ENCODE results near the gene EME1. TPM values are rescaled to one million over a fixed set of nuclear protein-coding genes. Genes with fewer than 3 reads are reported as not detected.

EME1 gene
- total RNA-seq, 1 donor from 2014 or later, result 3.6 TPM

GRCh38 chr17:50375858-50376538 lies 3.0 kb downstream of the EME1 start:
- intact Hi-C loops (cut with micrococcal nuclease), result no loop called here
- Mint-ChIP-seq H3K9me3 (no peaks in the 10 kb centered on the region), H3K27ac (no peak overlapping the region), H3K4me3 (no peak overlapping the region), H3K4me1 (peaks cover 20% of the 10 kb centered on the region), H3K27me3 (no peaks in the 10 kb centered on the region), H3K36me3 (ENCODE audit: low read depth) (peaks cover 29% of the 10 kb centered on the region)
- ATAC-seq (ENCODE audit: low read depth) (no peak), DNase-seq (no peak)
- TF ChIP-seq CTCF (IDR thresholded peaks at IDR 0.05), result no peak
- ChIA-PET CTCF (interaction anchor here (1.4 kb wide), 1 partner anchor 21 kb away, joined by 3 read pairs; the partner anchor contains the start of gene LRRC59), POLR2A (no interaction called here)

- CTCF ChIA-PET, result interaction anchor here (1.0 kb wide), 1 partner anchor 18 kb away, joined by 3 read pairs; no protein-coding TSS in a partner anchor
These were observed 6.5 kb downstream of the EME1 start for GRCh38 chr17:50379351-50380132.

GRCh38 chr17:50380369-50381259 lies 7.6 kb downstream of the EME1 start:
- DNase-seq (no peak), ATAC-seq (ENCODE audit: low read depth) (no peak)
- Mint-ChIP-seq H3K36me3 (ENCODE audit: low read depth) (peaks cover 60% of the 10 kb centered on the region), H3K27ac (no peak overlapping the region), H3K4me1 (no peaks in the 10 kb centered on the region), H3K27me3 (no peaks in the 10 kb centered on the region), H3K9me3 (no peaks in the 10 kb centered on the region), H3K4me3 (no peak overlapping the region)
- ChIA-PET CTCF (interaction anchor here (1.0 to 1.5 kb wide), 2 partner anchors 16 to 19 kb away, joined by 3 to 5 read pairs; partner anchors contain the start of gene LRRC59), POLR2A (interaction anchor here (0.8 kb wide), 1 partner anchor 16 kb away, joined by 3 read pairs; the partner anchor contains the start of gene LRRC59)
- intact Hi-C loops (cut with micrococcal nuclease), result no loop called here
- TF ChIP-seq CTCF (IDR thresholded peaks at IDR 0.05), result no peak

More at GRCh38 chr17:50379351-50380132, 6.5 kb downstream of the EME1 start:
- TF ChIP-seq CTCF (IDR thresholded peaks at IDR 0.05), result no peak
- Mint-ChIP-seq H3K27ac (peak overlapping the region; percentile 30), H3K4me1 (no peaks in the 10 kb centered on the region), H3K36me3 (ENCODE audit: low read depth) (peaks cover 49% of the 10 kb centered on the region), H3K9me3 (no peaks in the 10 kb centered on the region), H3K27me3 (no peaks in the 10 kb centered on the region), H3K4me3 (no peak overlapping the region)
- POLR2A ChIA-PET, result interaction anchor here (1.6 kb wide), 1 partner anchor 18 kb away, joined by 5 read pairs; the partner anchor contains the start of gene LRRC59
- DNase-seq (no peak), ATAC-seq (ENCODE audit: low read depth) (no peak)
- intact Hi-C loops (cut with micrococcal nuclease), result no loop called here

GRCh38 chr17:50381260-50381815 lies 8.3 kb downstream of the EME1 start:
- Mint-ChIP-seq H3K36me3 (ENCODE audit: low read depth) (peaks cover 67% of the 10 kb centered on the region), H3K9me3 (no peaks in the 10 kb centered on the region), H3K27ac (no peak overlapping the region), H3K27me3 (no peaks in the 10 kb centered on the region), H3K4me3 (no peak overlapping the region), H3K4me1 (no peaks in the 10 kb centered on the region)
- intact Hi-C loops (cut with micrococcal nuclease), result no loop called here
- ChIA-PET POLR2A (interaction anchor here (0.8 kb wide), 1 partner anchor 16 kb away, joined by 3 read pairs; the partner anchor contains the start of gene LRRC59), CTCF (interaction anchor here (1.5 kb wide), 1 partner anchor 16 kb away, joined by 5 read pairs; the partner anchor contains the start of gene LRRC59)
- DNase-seq (no peak), ATAC-seq (ENCODE audit: low read depth) (no peak)
- TF ChIP-seq CTCF (IDR thresholded peaks at IDR 0.05), result no peak
